Posterior cingulate gyrus (tissue), 11 donors: Measurements from ENCODE around the gene TMEM238.

Experiments
- DNase-seq, 10 donors: peaks; one replicate each; pipeline versions ENCODE4 v3.0.0 to v3.0.0-alpha.2; 2020 to 2021; ENCODE audit warnings: mixed read lengths in 3 of 10
- intact Hi-C: fragments of 100-400 bp; cut with DNase I; formaldehyde crosslinking; loops from one replicate; pipeline ENCODE4 v1.15.1; 2023

TMEM238 gene

DNA sequence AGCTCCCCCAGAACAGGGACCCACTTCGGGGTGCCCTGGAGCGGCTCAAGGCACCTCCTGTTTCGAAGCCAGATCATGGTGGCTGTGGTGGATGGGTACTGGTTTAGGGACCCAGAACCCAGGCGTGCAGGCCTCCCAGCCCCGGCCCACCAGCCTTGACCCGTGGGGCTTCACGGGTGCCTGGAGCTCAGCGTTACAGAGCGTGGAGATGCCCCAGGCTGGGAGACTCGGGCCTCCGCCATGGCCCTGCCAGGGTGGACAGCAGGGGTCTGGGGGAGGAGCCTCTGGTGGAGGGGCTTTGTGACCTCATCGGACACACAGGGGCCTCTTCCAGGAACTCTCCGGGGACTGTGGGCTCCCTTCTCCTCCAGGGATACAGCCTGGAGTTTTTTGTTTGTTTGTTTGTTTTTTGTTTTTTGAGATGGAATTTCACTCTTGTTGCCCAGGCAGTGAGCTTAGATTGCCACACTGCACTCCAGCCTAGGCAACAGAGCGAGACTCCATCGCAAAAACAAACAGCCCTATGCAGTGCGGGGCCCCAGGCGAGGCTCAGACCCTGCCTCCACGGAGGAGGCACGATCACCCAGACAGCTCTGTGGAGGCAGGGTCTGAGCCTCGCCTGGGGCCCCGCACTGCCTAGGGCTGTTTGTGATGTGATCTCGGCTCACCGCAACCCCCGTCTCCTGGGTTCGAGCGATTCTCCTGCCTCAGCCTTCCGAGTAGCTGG is 20.9 kb downstream of the TMEM238 start, which contains the start of gene GARIN5B:
TSS of gene GARIN5B (minus strand) at position 271 of the 727 bp plus-strand sequence. CDS start at position 77, 194 bp downstream.
- intact Hi-C loops = no loop called here
- no peak for DNase-seq

GRCh38 chr19:55362174-55362989 is 21.7 kb downstream of the TMEM238 start:
- DNase-seq = no peak
- intact Hi-C loops = no loop called here

DNA sequence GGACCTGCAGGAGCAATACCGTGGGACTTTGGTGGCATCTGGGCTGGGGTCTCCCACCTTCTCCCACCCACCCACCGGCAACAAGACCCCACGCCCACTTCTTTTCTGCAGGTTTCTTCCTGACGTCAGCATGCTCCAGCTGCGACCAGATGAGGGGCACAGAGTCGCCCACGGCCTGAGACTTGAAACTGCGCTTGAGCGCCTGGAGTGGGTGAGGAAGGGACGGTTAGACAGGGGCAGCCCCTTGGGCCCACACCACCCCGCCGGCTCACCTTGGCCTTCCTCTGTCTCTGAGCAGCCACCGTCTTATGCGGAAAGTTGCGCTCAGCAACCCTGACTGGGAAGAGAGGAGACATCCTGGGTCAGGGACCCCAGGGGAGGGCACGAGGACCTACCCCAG is 23.2 kb downstream of the TMEM238 start:
- intact Hi-C loops = no loop called here

DNA sequence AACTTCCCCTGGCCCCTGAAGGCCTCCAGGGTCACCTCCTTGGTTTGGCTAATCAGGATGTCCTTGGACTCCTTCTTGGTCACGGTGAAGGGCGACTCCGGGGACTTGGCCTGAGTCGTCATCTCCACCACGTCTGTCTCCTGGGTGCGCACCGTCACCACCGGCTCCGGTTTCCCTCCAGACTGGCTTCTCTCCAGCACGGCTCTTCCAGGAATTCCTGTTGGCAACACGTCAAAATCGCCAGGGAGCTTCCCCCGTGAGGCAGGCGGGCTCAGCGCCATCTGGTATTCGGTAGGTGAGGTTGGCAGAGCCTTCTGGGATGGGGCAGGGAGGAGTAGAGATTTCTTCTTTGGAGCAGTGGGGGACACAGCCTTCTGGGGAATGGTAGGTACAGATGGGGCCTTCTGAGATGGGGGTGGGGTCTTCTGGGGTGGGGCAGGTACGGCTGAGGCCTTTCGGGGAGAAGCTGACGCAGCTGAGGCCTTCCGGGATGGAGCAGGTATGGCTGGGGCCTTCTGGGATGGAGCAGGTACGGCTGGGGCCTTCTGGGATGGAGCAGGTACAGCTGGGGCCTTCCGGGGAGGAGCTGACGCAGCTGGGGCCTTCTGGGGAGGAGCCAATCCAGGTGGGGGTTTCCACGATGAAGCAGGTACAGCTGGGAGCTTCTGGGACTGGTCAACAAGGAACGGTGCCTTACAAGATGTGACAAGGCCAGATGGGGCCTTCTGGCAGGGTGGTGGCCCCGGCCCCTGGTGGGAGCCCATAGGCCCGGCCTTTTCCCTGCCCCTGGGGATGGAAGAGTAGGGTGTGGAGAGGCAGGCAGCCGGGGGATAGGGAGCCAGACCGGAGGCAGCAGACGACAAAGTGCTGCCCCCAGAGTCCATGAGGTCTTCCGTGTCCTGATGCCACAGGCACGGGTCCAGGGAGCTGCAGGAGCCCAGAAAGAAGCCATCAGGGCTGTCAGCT is 24.9 kb downstream of the TMEM238 start:
- intact Hi-C loops = no loop called here
- no peak for DNase-seq

More for the DNA sequence above, 23.2 kb downstream of the TMEM238 start:
- DNase-seq = no peak

GRCh38 chr19:55358493-55358892 is 25.6 kb downstream of the TMEM238 start:
- DNase-seq = no peak
- intact Hi-C loops = no loop called here

- intact Hi-C loops = no loop called here
- DNase-seq = no peak
Measured at GRCh38 chr19:55355213-55355821, 28.8 kb downstream of the TMEM238 start.

DNA sequence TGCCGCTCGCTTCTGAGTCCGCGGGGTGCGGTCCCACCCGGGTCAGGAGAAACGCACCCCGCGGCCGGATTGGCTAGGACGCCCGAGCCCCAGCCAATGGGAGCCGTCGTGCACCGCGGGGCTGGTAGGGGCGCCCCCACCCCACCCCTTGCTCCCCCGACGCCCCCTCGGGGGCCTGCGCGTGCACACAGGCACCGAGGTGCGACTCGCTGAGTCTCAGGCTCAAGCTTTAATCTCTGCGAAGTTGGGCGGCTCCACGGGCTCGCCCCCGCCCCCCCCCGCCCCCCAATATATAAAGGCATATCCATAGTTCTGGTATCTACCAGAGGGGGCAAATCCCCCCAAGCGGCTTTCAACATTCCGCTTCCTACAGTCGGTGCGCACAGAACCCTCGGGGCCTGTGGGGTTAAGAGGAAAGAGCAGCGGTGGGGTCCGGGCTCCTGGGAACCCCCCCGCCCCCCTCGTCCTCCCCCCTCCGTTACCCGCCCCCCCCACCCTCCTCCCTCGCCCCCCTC is 29.3 kb downstream of the TMEM238 start, which contains the start of gene COX6B2:
TSS of gene COX6B2 (minus strand) at position 22 of the 515 bp plus-strand sequence. CDS start 198 bp downstream, outside the sequence.
- intact Hi-C loops = no loop called here
- DNase-seq = no peak

GRCh38 chr19:55353803-55354697 is 30.0 kb downstream of the TMEM238 start:
- intact Hi-C loops = no loop called here
- DNase-seq = peak in 1 of 10 donors; percentile 38

DNA sequence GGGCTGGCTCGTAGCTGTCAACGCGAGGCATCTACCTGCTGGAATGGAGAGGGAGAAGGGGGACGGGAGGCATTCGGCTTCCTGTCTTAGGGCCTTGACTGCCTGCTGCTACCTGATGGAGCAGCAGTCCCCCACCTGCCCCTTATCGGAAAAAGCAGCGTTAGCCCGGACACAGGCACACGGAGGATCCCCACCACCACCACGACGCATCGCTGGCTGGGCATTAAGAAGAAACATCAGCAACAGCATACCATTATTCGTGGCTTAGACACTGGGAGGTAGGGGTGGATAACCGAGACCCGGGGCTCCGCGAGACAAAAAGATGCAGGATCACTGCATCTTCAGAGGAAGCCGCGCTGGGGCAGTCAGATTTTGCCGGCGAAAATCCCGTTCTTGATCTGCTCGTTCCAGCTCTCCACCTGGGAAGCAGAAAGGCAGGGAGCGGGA is 30.7 kb downstream of the TMEM238 start:
- DNase-seq = no peak

DNA sequence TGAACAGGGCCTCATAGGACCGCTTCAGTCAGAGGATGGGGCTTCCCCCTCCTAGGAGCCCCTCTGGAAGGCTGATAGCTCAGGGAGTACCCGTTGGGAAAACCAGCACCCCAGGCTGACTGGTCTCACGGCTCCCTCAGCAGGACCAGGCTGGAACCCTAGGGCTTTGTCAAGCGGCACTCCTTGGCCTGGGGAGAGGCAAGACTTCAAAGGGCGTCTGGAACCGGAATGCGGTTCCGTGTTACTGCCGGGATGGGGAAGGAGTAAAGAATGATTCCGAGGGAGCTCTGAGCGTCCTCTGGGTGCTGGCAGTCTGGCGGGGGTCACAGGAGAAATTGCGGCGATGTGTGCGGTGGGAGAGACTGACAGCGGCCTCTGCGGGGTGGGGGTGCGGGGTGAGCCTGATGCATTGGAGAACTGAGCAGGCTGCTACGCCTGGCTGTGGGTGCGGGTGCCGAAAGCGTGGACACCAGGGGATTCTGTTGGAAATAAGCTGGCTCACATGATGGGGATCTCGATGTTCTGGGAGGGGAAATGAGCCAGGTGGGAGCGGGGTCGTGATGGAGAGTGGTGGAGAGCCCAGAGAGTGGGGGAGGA is 31.4 kb downstream of the TMEM238 start:
- no peak for DNase-seq
- intact Hi-C loops = no loop called here

More for the DNA sequence above, 30.7 kb downstream of the TMEM238 start:
- intact Hi-C loops = no loop called here

- intact Hi-C loops = no loop called here
- DNase-seq = no peak
Measured at GRCh38 chr19:55352040-55352439, 32.1 kb downstream of the TMEM238 start.

DNA sequence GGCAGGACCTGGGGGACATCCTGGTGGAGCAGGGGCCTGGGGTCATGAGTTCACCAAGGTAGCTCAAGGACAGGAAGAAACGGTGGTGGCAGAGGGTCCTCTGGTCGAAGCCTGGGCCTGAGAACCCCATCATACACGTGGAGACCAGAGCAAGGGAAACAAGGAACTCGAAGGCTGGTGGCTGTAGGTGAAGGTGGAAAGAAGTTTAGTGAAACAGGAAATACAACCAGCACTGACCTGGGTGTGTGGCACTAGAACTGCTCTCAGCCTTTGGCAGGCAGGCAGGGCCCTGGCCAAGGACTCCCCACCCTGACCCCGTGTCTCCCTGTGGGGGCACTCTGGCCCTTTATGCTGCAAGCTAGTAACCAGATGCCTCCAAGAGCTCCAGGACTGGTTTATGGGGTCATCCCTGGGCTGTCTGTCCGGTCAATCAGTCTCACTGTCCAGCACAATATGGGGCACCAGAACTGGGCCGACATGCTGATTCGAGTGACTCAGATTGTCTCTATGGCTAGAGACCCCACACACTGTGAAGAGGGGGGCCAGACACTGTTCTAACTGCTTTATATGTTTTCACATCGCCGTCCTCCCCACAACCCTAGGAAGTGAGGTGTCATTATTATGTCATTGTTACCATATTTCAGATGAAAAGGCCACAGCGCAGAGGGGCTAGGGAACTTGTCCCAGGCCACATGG is 33.3 kb downstream of the TMEM238 start:
- DNase-seq = no peak
- intact Hi-C loops = no loop called here

DNA sequence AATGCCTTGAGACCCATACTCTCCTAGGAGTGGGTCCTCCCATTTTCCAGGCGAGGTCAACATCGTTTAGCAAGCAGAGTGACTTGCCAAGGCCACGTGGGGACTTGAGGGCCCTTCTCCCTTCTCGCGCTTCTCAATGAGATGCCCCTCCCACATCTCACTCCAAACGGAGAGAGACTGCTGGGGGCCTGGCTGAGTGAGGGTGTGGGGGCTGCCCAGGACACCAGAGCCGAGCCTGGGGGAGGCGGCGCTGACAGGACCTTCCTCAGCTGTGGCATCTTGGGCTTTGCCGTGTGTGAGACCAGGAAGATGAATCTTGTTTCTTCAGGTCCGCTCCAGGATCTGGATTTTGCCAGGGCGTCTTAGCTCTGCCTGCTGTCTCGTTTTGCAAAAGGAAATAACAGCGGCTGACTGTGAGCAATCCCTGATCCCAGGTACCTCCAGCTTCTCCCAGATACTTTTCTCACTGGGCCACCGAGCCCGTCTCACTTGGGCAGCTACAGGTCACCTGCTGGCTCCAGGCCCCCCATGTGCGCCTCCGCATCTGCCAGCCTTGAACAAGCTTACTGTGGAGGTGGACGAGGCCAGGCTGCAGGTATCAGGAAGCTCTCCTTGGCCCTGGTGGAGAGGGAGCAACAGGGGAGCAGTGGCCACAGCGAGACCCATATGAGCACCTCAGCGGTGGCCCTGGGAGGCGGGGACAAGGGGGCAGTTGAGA is 35.6 kb downstream of the TMEM238 start:
- DNase-seq = peak in 1 of 10 donors; percentile 78
- intact Hi-C loops = no loop called here

DNA sequence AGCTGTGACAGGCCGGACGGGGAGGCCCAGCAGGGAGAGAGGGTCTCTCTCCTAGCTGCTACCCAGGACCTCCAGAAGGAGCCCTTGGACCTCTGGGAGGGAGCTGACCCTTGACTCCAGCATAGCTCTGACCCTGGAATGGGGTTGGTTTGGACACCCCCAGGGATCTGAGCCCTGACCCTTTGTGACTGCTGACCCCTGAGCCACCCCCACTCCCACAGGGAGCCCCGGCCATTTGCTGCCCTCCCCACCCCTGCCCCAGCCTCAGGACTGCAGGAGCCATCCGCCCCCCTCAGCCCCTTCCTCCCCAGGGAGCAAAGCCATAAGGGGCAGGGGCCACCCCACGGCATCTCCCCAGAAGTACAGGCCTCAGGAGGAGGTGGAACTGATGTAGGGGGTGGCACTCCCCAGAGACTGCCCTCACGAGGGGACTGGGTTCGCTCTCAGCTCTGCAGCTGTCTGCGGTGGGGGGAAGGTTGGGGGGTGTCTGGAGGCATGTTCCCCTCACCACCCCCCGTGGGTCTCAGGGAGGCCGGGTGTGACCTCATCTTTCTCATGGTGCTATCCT is 36.6 kb downstream of the TMEM238 start:
- intact Hi-C loops = no loop called here
- no peak for DNase-seq

DNA sequence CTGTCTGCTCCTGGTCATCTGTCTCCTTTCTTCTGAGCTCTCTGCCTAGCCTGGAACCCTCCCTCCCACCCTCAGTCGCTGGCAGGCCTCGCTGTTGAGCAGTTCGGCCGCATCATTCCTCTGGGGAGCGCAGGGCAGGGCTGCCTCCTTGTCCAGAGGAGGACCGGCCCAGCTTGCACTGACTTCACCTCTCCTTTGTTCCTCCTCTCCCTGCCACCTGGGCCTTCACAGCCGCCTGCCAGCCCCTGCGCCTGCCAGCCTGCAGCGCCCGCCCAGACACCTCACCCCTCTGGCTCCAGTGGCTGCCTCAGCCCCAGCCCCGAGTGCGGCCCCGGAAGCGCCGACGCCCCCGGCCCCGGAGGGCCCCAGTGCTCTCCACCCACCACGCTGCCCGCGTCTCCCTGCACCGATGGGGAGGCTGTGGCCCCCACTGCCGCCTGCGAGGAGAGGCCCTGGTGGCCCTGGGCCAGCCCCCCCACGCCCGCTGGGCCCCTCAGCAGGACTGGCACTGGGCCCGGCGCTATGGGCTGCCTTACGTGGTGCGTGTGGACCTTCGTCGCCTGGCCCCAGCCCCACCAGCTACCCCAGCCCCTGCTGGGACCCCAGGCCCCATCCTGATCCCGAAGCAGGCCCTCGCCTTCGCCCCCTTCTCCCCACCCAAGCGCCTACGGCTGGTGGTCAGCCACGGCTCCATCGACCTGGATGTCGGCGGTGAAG is 37.2 kb downstream of the TMEM238 start:
- intact Hi-C loops = no loop called here
- no peak for DNase-seq
